Thoracic aorta (tissue), 2 donors: Measurements from ENCODE around the gene FAR2. TPM values are rescaled to one million over a fixed set of nuclear protein-coding genes. Genes with fewer than 3 reads are reported as not detected.
A peak's percentile ranks its signal among the peaks of the same experiment; 100 is the strongest.

Experiments
- ATAC-seq: fragments of 150-250 bp; one replicate; pipeline ENCODE4 v1.8.0; 2017; ENCODE audit warnings: low read depth; ENCODE audit not compliant: insufficient number of reproducible peaks, low FRiP score
- DNase-seq: peaks from one replicate; pipeline ENCODE4 v3.0.0-alpha.2; 2020; ENCODE audit warnings: low spot score
- H3K27ac ChIP-seq, 2 donors: fragments of 200-600 bp; sonication (generic); 1 replicate in 1 of 2; 2 replicates in 1 of 2; pipeline ENCODE4 v1.5.1; 2016; ENCODE audit warnings: mild to moderate bottlenecking in 2 of 2, moderate library complexity in 2 of 2
- H3K27me3 ChIP-seq: fragments of 200-600 bp; sonication (generic); replicated peaks from 2 replicates; pipeline ENCODE4 v1.6.0; 2016; ENCODE audit warnings: mild to moderate bottlenecking; ENCODE audit not compliant: insufficient read depth
- H3K36me3 ChIP-seq: fragments of 200-600 bp; sonication (generic); one replicate; pipeline ENCODE4 v1.5.1; 2016
- H3K4me1 ChIP-seq, 2 donors: fragments of 200-600 bp; sonication (generic); 1 replicate in 1 of 2; 2 replicates in 1 of 2; pipeline versions ENCODE4 v1.5.1 to v1.6.0; 2016; ENCODE audit warnings: low read depth in 2 of 2, mild to moderate bottlenecking in 1 of 2; ENCODE audit not compliant: control insufficient read depth in 1 of 2
- H3K4me3 ChIP-seq: fragments of 200-600 bp; sonication (generic); 2 replicates; pipeline ENCODE4 v1.5.1; 2016; ENCODE audit warnings: mild to moderate bottlenecking
- H3K9me3 ChIP-seq: fragments of 200-600 bp; sonication (generic); 2 replicates; pipeline ENCODE4 v1.5.1; 2016
- CTCF ChIP-seq: fragments of 200-600 bp; sonication (generic); IDR thresholded peaks from one replicate; pipeline ENCODE4 v1.5.1; 2019; ENCODE audit warnings: antibody characterized with exemption
- total RNA-seq, 2 donors: library from RNA; depleted of rRNA; stranded (reverse); fragments of >200 nt; gene quantifications; one replicate each; pipeline versions ENCODE4 v1.1.0 to v1.2.3, GENCODE V29; 2016

Gene FAR2
- total RNA-seq, 2 donors from 2014 or later = 8.5 to 16.9 TPM

GRCh38 chr12:29242921-29243431, 93.9 kb downstream of the FAR2 start:
- Histone ChIP-seq H3K27me3 (no peaks in the 10 kb centered on the region), H3K36me3 (no peaks in the 10 kb centered on the region), H3K4me3 (no peak overlapping the region), H3K27ac (peak overlapping the region in 1 of 2 donors; percentile 17), H3K4me1 (peaks cover 12% of the 10 kb centered on the region in 2 donors), H3K9me3 (no peaks in the 10 kb centered on the region)
- TF ChIP-seq CTCF = no peak
- ATAC-seq (no peak), DNase-seq (no peak)

GRCh38 chr12:29244159-29244765, 95.2 kb downstream of the FAR2 start:
- Histone ChIP-seq H3K36me3 (no peaks in the 10 kb centered on the region), H3K4me1 (peaks cover 12% of the 10 kb centered on the region in 2 donors), H3K4me3 (no peak overlapping the region), H3K9me3 (no peaks in the 10 kb centered on the region), H3K27me3 (no peaks in the 10 kb centered on the region), H3K27ac (no peak overlapping the region)
- ATAC-seq = no peak
- no peak for TF ChIP-seq CTCF
- DNase-seq = no peak

- DNase-seq (no peak), ATAC-seq (no peak)
- no peaks in the 10 kb centered on the region for H3K27me3 ChIP-seq
- TF ChIP-seq CTCF = no peak
- H3K27ac ChIP-seq = no peak overlapping the region
- peaks cover 12% of the 10 kb centered on the region in 2 donors for H3K4me1 ChIP-seq
- no peaks in the 10 kb centered on the region for H3K9me3 ChIP-seq
- no peaks in the 10 kb centered on the region for H3K36me3 ChIP-seq
- no peak overlapping the region for H3K4me3 ChIP-seq
Observed at GRCh38 chr12:29245246-29245645, 96.2 kb downstream of the FAR2 start.

GRCh38 chr12:29249930-29250329, 100.9 kb downstream of the FAR2 start:
- Histone ChIP-seq H3K4me1 (no peaks in the 10 kb centered on the region), H3K4me3 (no peak overlapping the region), H3K27me3 (no peaks in the 10 kb centered on the region), H3K27ac (no peak overlapping the region), H3K36me3 (no peaks in the 10 kb centered on the region), H3K9me3 (no peaks in the 10 kb centered on the region)
- ATAC-seq = no peak
- no peak for DNase-seq
- TF ChIP-seq CTCF = no peak

- Histone ChIP-seq H3K36me3 (no peaks in the 10 kb centered on the region), H3K27me3 (no peaks in the 10 kb centered on the region), H3K27ac (no peak overlapping the region), H3K4me1 (no peaks in the 10 kb centered on the region), H3K4me3 (no peak overlapping the region), H3K9me3 (no peaks in the 10 kb centered on the region)
- no peak for TF ChIP-seq CTCF
- DNase-seq (no peak), ATAC-seq (no peak)
Observed at GRCh38 chr12:29253906-29254625, 105.0 kb downstream of the FAR2 start.
